HepG2 (cell line): ENCODE results near the gene SSNA1. TPM values are rescaled to one million over a fixed set of nuclear protein-coding genes. Genes with fewer than 3 reads are reported as not detected.
A peak's percentile ranks its signal among the peaks of the same experiment; 100 is the strongest.

Source experiments
- ATAC-seq: fragments of 200-7000 bp; cut with Tn5 transposase; 3 replicates; pipeline ENCODE4 v1.9.1; 2020; ENCODE audit warnings: mild to moderate bottlenecking, moderate library complexity
- BruUV-seq: library from RNA; stranded (reverse); fragments of 400-500 nt; replicated peaks from 2 replicates; lab custom pipeline; 2021; lab: Mats Ljungman, UMichigan
- CTCF ChIA-PET: fragments of 300-600 bp; formaldehyde crosslinking; extraction: SDS; loops from one replicate; lab custom pipeline; 2021; ENCODE audit warnings: low total read pairs, inconsistent platforms, low intra/inter-chr PET ratio; lab: Yijun Ruan, JAX
- POLR2A ChIA-PET: fragments of 350-600 bp; sonication (Branson Sonifier 250); formaldehyde crosslinking; loops from one replicate; lab custom pipeline; 2020; ENCODE audit warnings: antibody characterized with exemption, inconsistent platforms; lab: Yijun Ruan, JAX
- DNase-seq: peaks from one replicate; pipeline ENCODE4 v3.0.0-alpha.2; 2015; ENCODE audit warnings: low spot score
- FAIRE-seq: peaks from 3 replicates; lab custom pipeline; 2011; peaks lifted over from hg19 to GRCh38; lab: Jason Lieb, UNC
- H2AFZ ChIP-seq: one replicate; pipeline ENCODE4 v1.6.1; 2011; ENCODE audit warnings: low read length, inconsistent platforms
- H3K27ac ChIP-seq: fragments of 300-600 bp; 3 replicates; pipeline ENCODE4 v1.8.0; 2011; ENCODE audit warnings: mixed run types, mild to moderate bottlenecking, mixed read lengths, low read length, inconsistent platforms; ENCODE audit not compliant: insufficient read depth; ENCODE audit errors: extremely low read length
- H3K27me3 ChIP-seq, 2 experiments: fragments of 200-600 bp in 1 of 2; 2 replicates in 1 of 2; 3 replicates in 1 of 2; pipeline versions ENCODE4 v1.6.0 to v1.8.0; 2011; ENCODE audit warnings: low read length in 2 of 2, mild to moderate bottlenecking in 2 of 2, moderate library complexity in 2 of 2, inconsistent platforms in 1 of 2; ENCODE audit not compliant: insufficient read depth in 2 of 2, control insufficient read depth in 1 of 2
- H3K36me3 ChIP-seq, 2 experiments: fragments of 200-600 bp in 1 of 2; replicated peaks in 1 of 2; 2 replicates in 1 of 2; 3 replicates in 1 of 2; pipeline versions ENCODE4 v1.5.1 to v1.8.0; 2011; ENCODE audit warnings: low read length in 2 of 2, inconsistent platforms in 1 of 2; ENCODE audit not compliant: insufficient read depth in 2 of 2, control insufficient read depth in 1 of 2
- H3K4me1 ChIP-seq: 2 replicates; pipeline ENCODE4 v1.5.1; 2012; ENCODE audit warnings: low read length, inconsistent platforms; ENCODE audit not compliant: insufficient read depth
- H3K4me2 ChIP-seq: 2 replicates; pipeline ENCODE4 v1.6.0; 2011; ENCODE audit warnings: low read depth, low read length, inconsistent platforms
- H3K4me3 ChIP-seq, 3 experiments: fragments of 200-600 bp in 1 of 3; sonication (generic), shearing (Covaris generic) in 1 of 3; replicated peaks in 1 of 3; 2 replicates each; pipeline ENCODE4 v1.5.1; 2011 to 2016; ENCODE audit warnings: low read length in 3 of 3, inconsistent platforms in 2 of 3, low read depth in 2 of 3, mild to moderate bottlenecking in 2 of 3, control low read depth in 1 of 3, mixed read lengths in 1 of 3; ENCODE audit not compliant: insufficient read depth in 1 of 3
- H3K79me2 ChIP-seq: one replicate; pipeline ENCODE4 v1.6.1; 2011; ENCODE audit warnings: low read length, inconsistent platforms; ENCODE audit not compliant: insufficient read depth
- H3K9ac ChIP-seq: 2 replicates; pipeline ENCODE4 v1.6.0; 2011; ENCODE audit warnings: mild to moderate bottlenecking, low read depth, low read length, inconsistent platforms; ENCODE audit not compliant: insufficient read depth
- H3K9me3 ChIP-seq: 2 replicates; pipeline ENCODE4 v1.5.1; 2012; ENCODE audit warnings: mild to moderate bottlenecking, low read length
- H4K20me1 ChIP-seq: 2 replicates; pipeline ENCODE4 v1.6.0; 2011; ENCODE audit warnings: inconsistent platforms, mild to moderate bottlenecking, low read length, moderate library complexity; ENCODE audit not compliant: insufficient read depth
- AGO2 ChIP-seq: fragments of 200-400 bp; formaldehyde crosslinking; optimal IDR thresholded peaks from 2 replicates; pipeline ENCODE3; 2017; ENCODE audit warnings: mild to moderate bottlenecking, low read depth, low read length, moderate library complexity
- ETV5 ChIP-seq: IDR thresholded peaks from 2 replicates; pipeline ENCODE4 v1.6.1; 2018; ENCODE audit warnings: missing biosample characterization, missing genetic modification reagents, inconsistent platforms, borderline replicate concordance
- FOXC1 ChIP-seq: sonication (generic); formaldehyde crosslinking; IDR thresholded peaks from 2 replicates; pipeline ENCODE4 v1.8.0; 2022; ENCODE audit warnings: mild to moderate bottlenecking, missing genetic modification reagents, borderline replicate concordance
- SIX1 ChIP-seq: sonication (generic); formaldehyde crosslinking; IDR thresholded peaks from 2 replicates; pipeline ENCODE4 v1.4.0; 2020; ENCODE audit warnings: missing genetic modification reagents, borderline replicate concordance
- SIX4 ChIP-seq: sonication (generic); formaldehyde crosslinking; IDR thresholded peaks from 2 replicates; pipeline ENCODE4 v1.4.0; 2020; ENCODE audit warnings: missing genetic modification reagents
- SRSF9 ChIP-seq: fragments of 200-400 bp; formaldehyde crosslinking; IDR thresholded peaks from 2 replicates; pipeline ENCODE4 v1.6.1; 2018; ENCODE audit warnings: borderline replicate concordance, mild to moderate bottlenecking, low read depth, low read length; ENCODE audit not compliant: insufficient read depth, poor library complexity, severe bottlenecking
- ZNF572 ChIP-seq: sonication (generic); formaldehyde crosslinking; IDR thresholded peaks from 2 replicates; pipeline ENCODE4 v1.5.1; 2020; ENCODE audit warnings: mild to moderate bottlenecking, missing genetic modification reagents
- ZSCAN12 ChIP-seq: sonication (generic); formaldehyde crosslinking; IDR thresholded peaks from 2 replicates; pipeline ENCODE4 v1.9.0; 2021; ENCODE audit warnings: mild to moderate bottlenecking, missing genetic modification reagents
- WGBS: methylation state at CpG from one replicate; pipeline ENCODE4 v1.1.6; 2017; ENCODE audit warnings: low lambda C conversion rate; 5-methylcytosine and 5-hydroxymethylcytosine counted together
- in situ Hi-C: cut with HindIII; loops from 2 replicates; pipeline ENCODE4 v1.10.0; 2017; ENCODE audit warnings: low pct_unique_long_range_greater_than_20kb; ENCODE audit not compliant: extremely low pct_ligation_motif_present
- intact Hi-C: fragments of 100-400 bp; cut with micrococcal nuclease; formaldehyde crosslinking; loops from one replicate; pipeline ENCODE4 v1.10.0; 2022; ENCODE audit not compliant: unreplicated experiment
- polyA plus RNA-seq, 8 experiments: library from polyadenylated mRNA; depleted of rRNA in 3 of 8; stranded (reverse) in 7 of 8; unstranded in 1 of 8; fragments of >200 nt; fragmentation: Illumina TruSeq in 4 of 8; extraction: Trizol in 4 of 8; gene quantifications; 2 replicates each; pipeline versions ENCODE4 v1.2.1 to v1.2.3, GENCODE V29; 2011 to 2016; ENCODE audit warnings: low read depth in 4 of 8, missing spikeins in 1 of 8, mixed read lengths in 1 of 8; ENCODE audit not compliant: insufficient read depth in 1 of 8
- total RNA-seq, 5 experiments: library from RNA; depleted of rRNA; stranded (reverse); fragments of >200 nt; fragmentation: Illumina TruSeq; extraction: Trizol; gene quantifications; 2 replicates each; pipeline ENCODE4 v1.2.3, GENCODE V29; 2016; ENCODE audit warnings: low read depth in 1 of 5
- TF ChIP-seq, protein P1 (sequence below): sonication (generic); formaldehyde crosslinking; IDR thresholded peaks from 2 replicates; pipeline ENCODE4 v1.4.0; 2020; ENCODE audit warnings: missing genetic modification reagents
- TF ChIP-seq, protein P2 (sequence below): sonication (generic); formaldehyde crosslinking; IDR thresholded peaks from 2 replicates; pipeline ENCODE4 v1.5.0; 2020; ENCODE audit warnings: missing genetic modification reagents
- TF ChIP-seq, protein P3 (sequence below): sonication (generic); formaldehyde crosslinking; IDR thresholded peaks from 2 replicates; pipeline ENCODE4 v1.5.0; 2020; ENCODE audit warnings: missing genetic modification reagents
- TF ChIP-seq, protein P4 (sequence below): sonication (generic); formaldehyde crosslinking; conservative IDR thresholded peaks from 2 replicates; pipeline ENCODE4 v1.8.1; 2023; ENCODE audit warnings: missing genetic modification reagents

Gene SSNA1
- total and polyA plus RNA-seq, 2 of the 13 experiments (the other 11 are each of a cell fraction or from before 2014, with no cell fraction given), result 35.9 to 49.4 TPM

DNA sequence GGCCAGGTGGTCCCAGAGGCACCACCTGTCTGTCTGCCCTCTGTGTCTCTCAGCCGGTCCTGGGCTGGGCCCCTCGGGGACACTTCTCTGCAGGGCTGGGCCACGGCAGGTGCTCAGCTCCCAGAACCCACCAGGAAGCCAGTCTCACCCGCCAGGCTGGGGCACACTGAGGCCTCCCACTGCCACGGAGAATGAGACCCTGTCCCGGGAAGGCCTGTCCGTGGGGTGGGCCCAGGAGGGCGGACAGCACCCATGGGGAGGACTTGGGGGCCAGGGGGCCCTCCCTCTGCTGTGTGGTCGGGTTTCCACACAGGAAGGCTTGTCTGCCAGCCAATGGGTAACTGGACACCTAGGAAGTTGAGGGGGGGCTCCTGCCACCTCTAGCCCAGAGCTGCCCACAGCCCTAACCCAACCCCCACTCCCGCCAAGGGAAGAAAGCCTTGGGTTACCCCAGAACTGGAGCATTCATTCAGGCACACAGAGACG is 48.5 kb downstream of the SSNA1 start:
- DNase-seq, result no peak
- 20% methylated on average over 1 of the region's 11 CpGs for WGBS
- no peak for FAIRE-seq
- Histone ChIP-seq H3K79me2 (peaks cover 20% of the 10 kb centered on the region), H3K4me1 (peaks cover 49% of the 10 kb centered on the region), H3K4me2 (peak overlapping the region; percentile 85), H3K27ac (peak overlapping the region; percentile 30), H4K20me1 (peaks cover 4% of the 10 kb centered on the region), H3K4me3 (peak overlapping the region; percentile 47 to 81 (median 72); a peak in 5 of 6 replicates), H3K36me3 (peaks cover 0 to 2% of the 10 kb centered on the region in 2 experiments; a peak in 1 of 5 replicates), H2AFZ (no peak overlapping the region), H3K9ac (peak overlapping the region; percentile 66), H3K9me3 (no peaks in the 10 kb centered on the region), H3K27me3 (no peaks in the 10 kb centered on the region)
- in situ Hi-C loops (no loop called here), intact Hi-C loops (loop anchor here (2.0 kb wide), 1 partner anchor 14 kb away; the partner anchor contains the start of gene RNF208)
- ChIA-PET POLR2A (interaction anchor here (0.6 to 7.4 kb wide), 20 partner anchors 10 to 181 kb away, joined by 3 to 78 read pairs (median 4); partner anchors contain the start of genes ANAPC2, CYSRT1, LRRC26 and MAN1B1), CTCF (interaction anchor here (1.0 to 2.6 kb wide), 6 partner anchors 9 to 118 kb away, joined by 3 to 19 read pairs (median 3); partner anchors contain the start of genes ANAPC2 and SSNA1)
- no TSS peak for BruUV-seq
- TF ChIP-seq AGO2 (peak; percentile 13), SIX1 (CRISPR knock-in tag) (0 out of 2 replicates have a peak, but pooled peaks have one; percentile 33), SIX4 (peak; percentile 53; the same call in 1 of the 2 replicates), ZNF572 (no peak), FOXC1 (CRISPR knock-in tag) (0 out of 2 replicates have a peak, but pooled peaks have one; percentile 4), SRSF9 (no peak), ZSCAN12 (CRISPR knock-in tag) (0 out of 2 replicates have a peak, but pooled peaks have one; percentile 48), ETV5 (CRISPR knock-in tag) (no peak)
- TF ChIP-seq, protein P1, sequence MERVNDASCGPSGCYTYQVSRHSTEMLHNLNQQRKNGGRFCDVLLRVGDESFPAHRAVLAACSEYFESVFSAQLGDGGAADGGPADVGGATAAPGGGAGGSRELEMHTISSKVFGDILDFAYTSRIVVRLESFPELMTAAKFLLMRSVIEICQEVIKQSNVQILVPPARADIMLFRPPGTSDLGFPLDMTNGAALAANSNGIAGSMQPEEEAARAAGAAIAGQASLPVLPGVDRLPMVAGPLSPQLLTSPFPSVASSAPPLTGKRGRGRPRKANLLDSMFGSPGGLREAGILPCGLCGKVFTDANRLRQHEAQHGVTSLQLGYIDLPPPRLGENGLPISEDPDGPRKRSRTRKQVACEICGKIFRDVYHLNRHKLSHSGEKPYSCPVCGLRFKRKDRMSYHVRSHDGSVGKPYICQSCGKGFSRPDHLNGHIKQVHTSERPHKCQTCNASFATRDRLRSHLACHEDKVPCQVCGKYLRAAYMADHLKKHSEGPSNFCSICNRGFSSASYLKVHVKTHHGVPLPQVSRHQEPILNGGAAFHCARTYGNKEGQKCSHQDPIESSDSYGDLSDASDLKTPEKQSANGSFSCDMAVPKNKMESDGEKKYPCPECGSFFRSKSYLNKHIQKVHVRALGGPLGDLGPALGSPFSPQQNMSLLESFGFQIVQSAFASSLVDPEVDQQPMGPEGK (CRISPR knock-in tag), result peak; percentile 29; the same call in 1 of the 2 replicates
- TF ChIP-seq, protein P2, sequence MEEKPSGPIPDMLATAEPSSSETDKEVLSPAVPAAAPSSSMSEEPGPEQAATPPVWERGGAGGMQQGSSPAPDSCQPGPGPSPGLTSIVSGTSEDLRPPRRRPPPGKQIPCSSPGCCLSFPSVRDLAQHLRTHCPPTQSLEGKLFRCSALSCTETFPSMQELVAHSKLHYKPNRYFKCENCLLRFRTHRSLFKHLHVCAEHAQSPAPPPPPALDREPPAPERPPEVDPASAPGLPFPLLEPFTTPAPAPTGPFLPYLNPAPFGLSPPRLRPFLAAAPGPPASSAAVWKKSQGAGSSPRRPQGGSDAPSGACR, result peak; percentile 41; the same call in 1 of the 2 replicates
- TF ChIP-seq, protein P3, sequence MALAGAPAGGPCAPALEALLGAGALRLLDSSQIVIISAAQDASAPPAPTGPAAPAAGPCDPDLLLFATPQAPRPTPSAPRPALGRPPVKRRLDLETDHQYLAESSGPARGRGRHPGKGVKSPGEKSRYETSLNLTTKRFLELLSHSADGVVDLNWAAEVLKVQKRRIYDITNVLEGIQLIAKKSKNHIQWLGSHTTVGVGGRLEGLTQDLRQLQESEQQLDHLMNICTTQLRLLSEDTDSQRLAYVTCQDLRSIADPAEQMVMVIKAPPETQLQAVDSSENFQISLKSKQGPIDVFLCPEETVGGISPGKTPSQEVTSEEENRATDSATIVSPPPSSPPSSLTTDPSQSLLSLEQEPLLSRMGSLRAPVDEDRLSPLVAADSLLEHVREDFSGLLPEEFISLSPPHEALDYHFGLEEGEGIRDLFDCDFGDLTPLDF (CRISPR knock-in tag), result no peak
- TF ChIP-seq, protein P4, sequence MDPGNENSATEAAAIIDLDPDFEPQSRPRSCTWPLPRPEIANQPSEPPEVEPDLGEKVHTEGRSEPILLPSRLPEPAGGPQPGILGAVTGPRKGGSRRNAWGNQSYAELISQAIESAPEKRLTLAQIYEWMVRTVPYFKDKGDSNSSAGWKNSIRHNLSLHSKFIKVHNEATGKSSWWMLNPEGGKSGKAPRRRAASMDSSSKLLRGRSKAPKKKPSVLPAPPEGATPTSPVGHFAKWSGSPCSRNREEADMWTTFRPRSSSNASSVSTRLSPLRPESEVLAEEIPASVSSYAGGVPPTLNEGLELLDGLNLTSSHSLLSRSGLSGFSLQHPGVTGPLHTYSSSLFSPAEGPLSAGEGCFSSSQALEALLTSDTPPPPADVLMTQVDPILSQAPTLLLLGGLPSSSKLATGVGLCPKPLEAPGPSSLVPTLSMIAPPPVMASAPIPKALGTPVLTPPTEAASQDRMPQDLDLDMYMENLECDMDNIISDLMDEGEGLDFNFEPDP (CRISPR knock-in tag), result 0 out of 2 replicates have a peak, but pooled peaks have one; percentile 27
- no peak for ATAC-seq
